ENCODE results near the gene R3HCC1L.

Gene R3HCC1L

DNA sequence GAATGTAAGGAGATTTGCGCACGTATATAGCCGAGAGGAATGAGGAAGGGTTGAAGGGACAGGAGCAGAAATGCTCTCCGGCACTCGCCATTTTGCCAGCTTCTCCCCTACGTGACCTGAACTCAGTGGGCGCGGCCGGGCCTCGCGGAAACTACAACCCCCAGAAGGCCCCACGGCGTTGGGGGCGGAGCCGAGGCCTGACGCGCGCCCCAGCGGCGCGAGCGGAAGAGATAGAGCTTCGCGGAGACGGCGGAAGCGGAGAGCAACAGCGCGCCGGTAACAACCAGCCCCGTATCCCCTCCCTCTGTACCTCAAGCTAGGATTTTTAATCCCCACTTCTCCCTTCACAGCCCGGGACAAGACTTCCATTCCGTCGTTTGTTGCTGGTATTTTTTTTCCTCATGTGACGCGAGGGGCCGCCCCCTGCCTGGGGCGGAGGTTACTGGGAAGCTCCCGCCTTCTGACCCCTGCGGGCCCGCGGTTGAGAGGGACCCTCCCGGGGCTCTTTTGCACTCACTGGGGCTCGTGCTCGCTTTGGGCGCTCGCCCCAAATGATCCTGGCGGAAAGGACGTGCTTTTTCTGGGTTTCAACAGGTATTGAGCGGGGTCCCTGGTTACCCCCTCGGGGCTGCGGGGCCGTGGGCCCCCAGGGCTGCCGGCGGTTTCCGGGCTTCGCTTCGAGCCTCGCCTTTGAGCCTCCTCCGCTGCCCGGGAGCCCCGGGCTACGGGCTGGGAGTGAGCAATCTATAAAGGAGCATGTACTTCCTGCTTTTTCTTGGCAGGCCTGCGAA, at the start of gene R3HCC1L:
Gene R3HCC1L, plus strand, starts transcription at position 227 of the 791 bp plus-strand sequence. CDS start 73,458 bp downstream, outside the sequence.
- DNase-seq = peak; percentile 88

DNA sequence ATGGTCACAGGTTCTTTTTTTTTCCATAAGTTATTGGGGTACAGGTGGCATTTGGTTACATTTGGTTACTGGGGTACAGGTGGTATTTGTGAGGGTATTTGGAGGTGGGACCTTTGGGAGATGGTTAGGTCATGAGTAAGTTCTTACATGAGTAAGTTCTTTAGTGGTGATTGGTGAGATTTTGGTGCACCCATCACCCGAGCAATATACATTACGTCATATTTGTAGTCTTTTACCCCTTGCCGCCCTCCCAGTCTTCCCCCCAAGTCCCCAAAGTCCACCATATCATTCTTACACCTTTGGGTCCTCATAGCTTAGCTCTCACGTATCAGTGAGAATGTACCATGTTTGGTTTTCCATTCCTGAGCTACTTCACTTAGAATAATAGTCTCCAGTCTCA, 49.2 kb upstream of the R3HCC1L start:
- DNase-seq = no peak

GRCh38 chr10:98086837-98087708, 47.4 kb upstream of the R3HCC1L start:
- DNase-seq = no peak

DNA sequence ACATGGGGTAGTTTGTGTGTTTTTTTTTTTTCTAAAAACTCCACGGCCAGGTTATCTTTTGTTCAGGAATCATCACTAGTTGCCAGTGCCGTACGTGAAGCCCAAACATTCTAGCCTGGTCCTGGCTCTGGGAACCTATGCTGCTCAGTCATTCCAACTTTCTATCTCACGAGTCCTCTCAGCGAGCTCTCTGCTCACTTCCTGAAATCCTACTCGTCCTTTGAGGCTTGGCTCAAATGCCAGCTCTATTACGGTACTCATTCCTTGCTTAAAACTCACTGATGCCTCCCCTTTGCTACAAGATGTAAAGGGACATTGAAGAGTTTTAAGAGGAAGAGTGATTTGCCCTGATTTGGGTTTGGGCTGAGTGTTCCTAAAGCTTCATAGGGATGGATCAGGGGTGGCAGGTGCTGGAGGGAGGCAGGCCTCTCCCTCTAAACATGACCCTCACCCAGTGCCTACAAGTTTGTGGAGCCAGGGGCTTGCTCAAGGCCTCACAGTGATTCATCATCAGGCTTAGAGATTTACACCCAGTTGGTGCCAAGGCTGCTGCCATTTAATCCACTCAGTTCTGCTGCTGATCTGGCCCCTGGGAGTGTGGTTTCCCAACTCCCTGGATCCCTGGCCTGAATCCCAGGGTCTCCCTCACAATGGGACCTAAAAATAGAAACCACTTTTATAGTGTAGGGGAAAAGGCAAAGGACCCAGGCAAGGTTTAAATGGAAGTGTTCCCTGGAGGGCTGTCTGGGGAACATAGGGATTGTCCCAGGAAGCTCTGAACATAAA, 46.1 kb upstream of the R3HCC1L start:
- DNase-seq = no peak

- no peak for DNase-seq
These were observed 43.6 kb upstream of the R3HCC1L start for GRCh38 chr10:98090822-98091221.

DNA sequence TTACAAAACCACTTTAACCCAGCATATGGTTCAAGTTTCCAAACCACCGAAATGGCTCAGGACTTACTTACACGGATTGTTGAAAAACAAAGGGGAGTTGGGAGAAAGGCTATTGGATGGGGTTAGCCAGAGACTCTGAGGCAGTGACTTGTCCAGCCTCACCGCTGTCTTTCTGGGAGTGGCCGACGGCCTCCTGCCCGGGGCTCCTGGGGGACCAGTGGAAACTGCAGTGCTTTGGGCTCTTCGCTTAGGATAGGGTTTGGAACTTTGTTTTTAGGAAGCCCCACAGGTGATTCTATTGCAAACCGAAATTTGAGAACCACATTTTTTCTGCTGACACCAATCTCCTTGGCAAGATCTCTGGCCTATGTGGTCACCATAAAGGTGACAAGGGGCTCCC, 38.1 kb upstream of the R3HCC1L start:
- no peak for DNase-seq

- no peak for DNase-seq
These were observed 37.7 kb upstream of the R3HCC1L start for GRCh38 chr10:98096731-98097130.

DNA sequence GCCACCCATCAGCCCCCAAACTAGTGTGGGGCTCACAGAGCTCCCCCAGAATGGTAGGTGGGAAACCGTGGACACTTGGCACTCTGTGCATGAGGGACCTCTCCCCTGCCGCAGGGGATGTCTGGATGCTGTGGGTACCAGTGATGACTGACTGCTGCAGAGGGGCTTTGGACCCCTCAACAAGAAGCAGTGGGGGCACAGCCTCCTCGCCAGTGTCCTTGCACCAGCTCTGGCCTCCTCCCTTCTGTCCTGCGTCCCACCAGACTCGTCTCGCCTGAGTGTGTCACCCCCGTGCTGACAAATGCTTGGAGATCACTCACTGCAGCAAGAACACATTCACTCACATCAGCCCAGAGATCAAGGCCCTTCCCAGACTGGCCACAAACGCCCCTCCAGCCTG, 37.3 kb upstream of the R3HCC1L start:
- DNase-seq = no peak

DNA sequence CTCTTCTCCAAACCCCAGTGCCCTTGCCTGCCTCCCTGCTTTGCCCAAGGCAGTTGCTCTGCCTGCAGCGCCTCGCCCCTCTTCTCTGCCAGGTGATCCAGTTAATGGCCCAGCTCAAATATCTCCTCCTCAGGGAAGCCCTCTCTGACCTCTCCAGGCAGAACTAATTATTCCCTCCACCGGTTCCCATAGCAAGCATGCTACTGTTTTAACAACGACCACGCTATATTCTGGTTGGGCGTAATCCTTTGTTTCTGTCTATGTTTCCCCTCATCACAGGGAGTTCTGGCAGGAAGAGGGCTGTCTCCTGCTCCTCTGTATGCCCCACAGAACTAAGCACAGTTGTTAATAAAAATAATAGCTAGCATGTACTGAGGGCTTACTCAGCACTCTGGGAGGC, 36.8 kb upstream of the R3HCC1L start:
- DNase-seq = no peak

GRCh38 chr10:98098247-98098646, 36.2 kb upstream of the R3HCC1L start:
- no peak for DNase-seq

GRCh38 chr10:98100476-98100875, 34.0 kb upstream of the R3HCC1L start:
- no peak for DNase-seq

DNA sequence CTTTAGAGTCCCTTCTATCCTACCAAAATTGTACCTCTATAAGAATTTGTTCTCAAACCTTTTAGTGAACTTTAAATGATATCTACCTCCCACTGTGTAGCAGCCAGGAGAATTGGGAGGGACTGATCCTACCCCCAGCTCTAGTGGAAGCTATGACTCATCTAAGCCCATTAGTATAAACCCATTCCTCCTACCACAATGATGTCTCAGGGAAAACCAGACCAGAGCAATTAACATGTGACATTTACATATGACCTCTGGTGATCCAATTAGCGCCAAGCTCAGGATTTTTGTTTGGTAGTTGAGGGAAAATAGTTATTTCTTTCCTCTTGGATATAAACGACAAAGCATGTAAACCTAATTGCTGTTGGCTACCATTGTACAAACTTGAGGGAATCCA, 33.1 kb upstream of the R3HCC1L start:
- DNase-seq = no peak

- DNase-seq = no peak
These were observed 30.3 kb upstream of the R3HCC1L start for GRCh38 chr10:98104125-98104524.

DNA sequence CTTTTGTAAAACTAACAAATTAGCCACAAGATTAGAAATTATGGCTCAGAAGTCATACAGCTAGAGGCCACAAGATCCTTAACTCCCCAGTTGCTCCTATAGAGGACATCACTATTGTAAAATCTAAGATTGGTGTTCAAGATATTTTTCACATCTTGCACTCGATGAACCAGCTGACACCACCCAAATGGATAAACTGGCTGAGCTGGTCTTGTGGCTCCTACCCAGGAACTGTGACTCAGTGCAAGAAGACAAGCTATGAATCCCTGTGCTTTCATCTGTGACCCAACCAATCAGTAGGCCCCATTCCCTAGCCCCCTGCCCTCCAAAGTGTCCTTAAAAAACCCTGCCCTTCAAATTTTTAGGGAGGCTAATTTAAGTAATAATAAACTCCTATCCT, 27.9 kb upstream of the R3HCC1L start:
- DNase-seq = no peak

DNA sequence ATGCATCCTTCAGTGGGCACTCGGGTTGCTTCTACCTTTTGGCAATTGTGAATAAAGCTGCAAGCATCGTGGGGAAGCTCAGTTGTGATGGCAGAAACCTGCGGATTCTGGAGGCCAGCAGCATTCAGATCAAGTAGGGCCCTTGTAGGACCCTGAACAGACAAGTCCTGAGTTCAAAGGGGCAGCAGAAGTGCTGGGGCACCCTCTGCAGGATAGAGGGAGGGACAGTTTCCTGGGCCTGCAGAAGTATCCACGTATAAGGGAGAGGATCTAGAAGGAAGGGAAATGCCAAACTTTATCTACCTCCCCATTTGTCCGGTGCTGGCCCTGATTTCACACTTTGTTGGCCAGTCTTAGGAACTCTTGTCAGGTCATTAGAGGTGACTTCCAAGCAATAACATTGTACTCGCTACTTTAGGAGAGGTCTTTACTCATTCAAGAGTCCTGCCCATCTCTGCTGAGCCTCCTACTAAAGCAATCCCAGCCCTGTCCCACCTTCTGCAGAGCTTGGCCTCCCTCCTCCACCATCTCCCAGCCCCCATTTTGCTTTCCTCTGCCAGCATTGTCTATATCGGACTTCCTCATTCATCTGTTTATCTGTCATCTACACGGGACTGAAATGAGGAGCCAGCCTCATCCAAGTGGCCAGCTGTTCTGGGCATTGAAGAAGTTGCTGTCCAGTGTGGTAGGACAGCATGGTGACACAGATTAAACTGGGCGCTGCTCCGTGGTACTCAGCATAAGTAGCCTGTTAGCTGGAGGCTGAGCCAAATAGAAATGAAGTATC, 26.6 kb upstream of the R3HCC1L start:
- no peak for DNase-seq

DNA sequence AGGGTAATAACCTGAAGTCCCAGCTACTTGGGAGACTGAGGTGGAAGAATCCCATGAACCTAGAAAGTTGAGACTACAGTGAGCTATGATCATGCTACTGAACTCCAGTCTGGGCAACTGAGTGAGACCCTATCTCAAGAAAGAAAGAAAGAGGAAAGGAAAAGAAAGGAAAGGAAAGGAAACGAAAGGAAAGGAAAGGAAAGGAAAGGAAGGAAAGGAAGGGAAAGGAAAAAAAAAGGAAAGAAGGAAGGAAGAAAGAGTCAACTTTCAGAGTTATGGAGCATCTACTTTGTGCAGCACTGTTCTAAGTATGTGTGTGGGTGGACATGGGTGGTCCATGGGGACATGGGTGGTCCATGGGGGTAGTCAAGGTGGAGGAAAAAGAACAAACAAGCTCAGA, 24.1 kb upstream of the R3HCC1L start:
- no peak for DNase-seq

DNA sequence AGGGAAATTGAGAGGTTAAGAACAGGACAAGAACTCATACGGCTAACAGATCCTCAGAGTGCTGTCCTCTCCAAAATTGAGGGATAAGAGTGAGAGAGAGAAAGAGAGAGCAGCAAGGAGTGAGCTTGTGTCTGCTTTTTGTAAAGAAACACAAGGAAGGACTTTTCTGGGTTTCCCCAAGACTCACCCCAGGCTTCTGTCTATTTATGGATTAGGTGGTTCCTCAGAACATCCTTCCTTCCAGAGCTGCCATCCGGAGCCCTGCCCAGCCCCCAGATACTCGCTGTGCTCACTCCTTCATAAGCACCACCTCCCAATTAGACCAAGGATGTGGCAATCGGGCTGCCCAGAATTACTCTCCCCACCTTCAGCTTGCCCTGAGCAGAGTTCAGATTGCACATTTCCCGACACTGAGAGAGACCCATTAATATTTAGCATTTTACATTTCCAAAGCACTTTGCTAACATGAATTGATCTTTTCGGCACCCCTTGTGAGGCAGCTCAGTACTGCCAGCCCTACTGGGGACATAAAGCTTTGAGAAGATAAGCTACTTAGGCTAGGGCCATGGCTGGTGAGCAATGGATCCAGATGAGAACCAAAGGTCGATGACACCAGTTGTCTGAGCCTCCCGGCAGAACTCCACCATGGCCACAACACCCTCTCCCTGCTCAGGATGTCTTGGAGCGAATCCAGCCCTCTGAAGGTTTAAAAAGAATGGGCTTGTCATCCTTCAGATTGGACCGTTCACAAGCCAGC, 19.2 kb upstream of the R3HCC1L start:
- DNase-seq = no peak

- DNase-seq = no peak
These were observed 14.6 kb upstream of the R3HCC1L start for GRCh38 chr10:98119891-98120290.

GRCh38 chr10:98125940-98126631, 8.4 kb upstream of the R3HCC1L start:
- DNase-seq = no peak

DNA sequence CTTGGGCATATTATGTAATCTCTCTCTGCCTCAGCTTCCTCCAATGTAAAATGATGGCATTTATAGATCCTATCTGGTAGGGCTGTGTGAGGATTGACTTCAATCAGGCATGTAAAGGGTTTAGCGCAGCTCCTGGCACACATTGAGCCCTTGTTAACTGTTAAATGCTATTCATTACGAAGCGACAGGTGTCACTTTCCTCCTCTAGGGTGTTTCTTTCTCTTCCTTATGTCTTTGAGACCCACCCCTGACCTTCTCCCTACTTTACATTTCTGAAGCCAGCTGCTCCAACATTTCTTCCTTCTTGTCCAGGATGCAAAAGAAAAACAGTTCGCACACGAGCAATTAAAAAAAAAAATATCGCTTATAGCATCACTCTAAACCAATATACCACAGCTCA, 5.7 kb upstream of the R3HCC1L start:
- no peak for DNase-seq

DNA sequence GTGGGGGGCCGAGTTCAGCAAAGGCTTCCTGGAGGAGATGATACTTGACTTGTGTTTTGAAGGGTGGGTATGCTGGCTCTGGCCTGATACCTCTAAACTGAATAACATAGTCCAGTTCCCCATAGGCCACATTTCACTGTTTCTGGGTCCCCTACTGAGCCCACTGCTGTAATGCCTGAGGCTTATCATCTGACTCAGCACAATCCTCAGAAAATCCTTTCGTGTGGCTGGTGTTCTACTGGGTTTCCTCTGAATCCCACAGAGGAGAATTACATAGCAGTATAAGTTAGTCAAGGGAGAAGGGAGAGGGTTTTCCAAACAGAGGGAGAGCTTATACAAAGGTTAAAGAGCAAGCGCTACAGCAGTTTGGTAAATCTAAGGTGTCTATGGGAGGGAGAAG, 2.8 kb upstream of the R3HCC1L start:
- no peak for DNase-seq

Measured in NCI-H226 (cell line).